ENCODE results near the gene PGPEP1.

The PGPEP1 gene

GRCh38 chr19:18388960-18389725 lies 48.7 kb downstream of the PGPEP1 start:
- TF ChIP-seq CTCF (IDR thresholded peaks at IDR 0.05), result no peak
- H3K4me1 ChIP-seq (ENCODE audit: control insufficient read depth in 1 of 2, insufficient read depth in 1 of 2, low read depth in 1 of 2, low read length in 1 of 2), result peaks cover 60 to 69% of the 10 kb centered on the region in 2 experiments

GRCh38 chr19:18389726-18390064 lies 49.3 kb downstream of the PGPEP1 start:
- no peak for TF ChIP-seq CTCF (IDR thresholded peaks at IDR 0.05)
- Histone ChIP-seq H3K4me1 (ENCODE audit: control insufficient read depth in 1 of 2, insufficient read depth in 1 of 2, low read depth in 1 of 2, low read length in 1 of 2) (peaks cover 65 to 74% of the 10 kb centered on the region in 2 experiments), H3K4me3 (ENCODE audit: low read depth in 1 of 2, low read length in 1 of 2) (no peak overlapping the region), H3K9me3 (no peaks in the 10 kb centered on the region), H3K27me3 (peaks cover 38% of the 10 kb centered on the region), H3K27ac (peak overlapping the region; percentile 98), H3K36me3 (peaks cover 55% of the 10 kb centered on the region)

More at GRCh38 chr19:18388960-18389725, 48.7 kb downstream of the PGPEP1 start:
- peak overlapping the region; percentile 50 to 60 for H3K4me3 ChIP-seq (ENCODE audit: low read depth in 1 of 2, low read length in 1 of 2)
- peaks cover 43% of the 10 kb centered on the region for H3K27me3 ChIP-seq
- H3K9me3 ChIP-seq, result no peaks in the 10 kb centered on the region
- peak overlapping the region; percentile 98 for H3K27ac ChIP-seq
- peaks cover 50% of the 10 kb centered on the region for H3K36me3 ChIP-seq

GRCh38 chr19:18390065-18390907 lies 49.9 kb downstream of the PGPEP1 start:
- H3K27ac ChIP-seq, result peak overlapping the region; percentile 98
- H3K36me3 ChIP-seq, result peaks cover 59% of the 10 kb centered on the region
- no peak overlapping the region for H3K4me3 ChIP-seq (ENCODE audit: low read depth in 1 of 2, low read length in 1 of 2)
- no peaks in the 10 kb centered on the region for H3K9me3 ChIP-seq
- H3K27me3 ChIP-seq, result peaks cover 32% of the 10 kb centered on the region
- H3K4me1 ChIP-seq (ENCODE audit: control insufficient read depth in 1 of 2, insufficient read depth in 1 of 2, low read depth in 1 of 2, low read length in 1 of 2), result peaks cover 71 to 80% of the 10 kb centered on the region in 2 experiments
- no peak for TF ChIP-seq CTCF (IDR thresholded peaks at IDR 0.05)

GRCh38 chr19:18391509-18392075 lies 51.2 kb downstream of the PGPEP1 start:
- peaks cover 84 to 93% of the 10 kb centered on the region in 2 experiments for H3K4me1 ChIP-seq (ENCODE audit: control insufficient read depth in 1 of 2, insufficient read depth in 1 of 2, low read depth in 1 of 2, low read length in 1 of 2)
- TF ChIP-seq CTCF (IDR thresholded peaks at IDR 0.05), result no peak
- peaks cover 19% of the 10 kb centered on the region for H3K27me3 ChIP-seq
- H3K36me3 ChIP-seq, result peaks cover 72% of the 10 kb centered on the region
- H3K27ac ChIP-seq, result peak overlapping the region; percentile 98
- peak overlapping the region; percentile 90 to 100 for H3K4me3 ChIP-seq (ENCODE audit: low read depth in 1 of 2, low read length in 1 of 2)
- H3K9me3 ChIP-seq, result no peaks in the 10 kb centered on the region

- Histone ChIP-seq H3K4me3 (ENCODE audit: low read depth in 1 of 2, low read length in 1 of 2) (peak overlapping the region; percentile 90 to 100), H3K27ac (peak overlapping the region; percentile 98), H3K36me3 (peaks cover 74% of the 10 kb centered on the region), H3K9me3 (no peaks in the 10 kb centered on the region), H3K27me3 (peaks cover 10% of the 10 kb centered on the region), H3K4me1 (ENCODE audit: control insufficient read depth in 1 of 2, insufficient read depth in 1 of 2, low read depth in 1 of 2, low read length in 1 of 2) (peaks cover 80 to 93% of the 10 kb centered on the region in 2 experiments)
- peak; percentile 11 for TF ChIP-seq CTCF (IDR thresholded peaks at IDR 0.05)
These were observed 52.0 kb downstream of the PGPEP1 start for GRCh38 chr19:18392417-18392816.
